Activated B cell treated with CpG ODN at 0.5 μM for 24 hours (primary cell): ENCODE measurements around the gene MMP14. TPM values are rescaled to one million over a fixed set of nuclear protein-coding genes. Genes with fewer than 3 reads are reported as not detected.

Source experiments
- ATAC-seq: fragments of 200-7000 bp; cut with Tn5 transposase; one replicate; pipeline ENCODE4 v1.10.0; 2021; ENCODE audit warnings: low read depth, mild to moderate bottlenecking, moderate library complexity
- CTCF ChIA-PET: fragments of 350-600 bp; sonication (Branson Sonifier 250); formaldehyde crosslinking; loops from one replicate; lab custom pipeline; 2021; ENCODE audit warnings: antibody characterized with exemption; lab: Charles Lee
- POLR2A ChIA-PET: fragments of 350-600 bp; sonication (Branson Sonifier 250); formaldehyde crosslinking; loops from one replicate; lab custom pipeline; 2021; ENCODE audit warnings: antibody characterized with exemption; lab: Charles Lee
- DNase-seq: peaks from one replicate; pipeline ENCODE4 v3.0.0; 2022
- H3K27ac Mint-ChIP-seq: one replicate; pipeline ENCODE4 v1.8.0; 2020; ENCODE audit warnings: mixed read lengths
- H3K27me3 Mint-ChIP-seq: one replicate; pipeline ENCODE4 v1.8.0; 2021; ENCODE audit warnings: mixed read lengths
- H3K36me3 Mint-ChIP-seq: one replicate; pipeline ENCODE4 v1.8.0; 2021; ENCODE audit warnings: low read depth, mixed read lengths
- H3K4me1 Mint-ChIP-seq: one replicate; pipeline ENCODE4 v1.8.0; 2021; ENCODE audit warnings: mixed read lengths
- H3K4me3 Mint-ChIP-seq: one replicate; pipeline ENCODE4 v1.8.0; 2020; ENCODE audit warnings: mild to moderate bottlenecking, mixed read lengths
- H3K9me3 Mint-ChIP-seq: one replicate; pipeline ENCODE4 v1.8.0; 2020; ENCODE audit warnings: mixed read lengths
- intact Hi-C: fragments of 100-400 bp; cut with micrococcal nuclease; formaldehyde crosslinking; loops from one replicate; pipeline ENCODE4 v1.15.1; 2024
- total RNA-seq: library from RNA; stranded (reverse); gene quantifications from 2 replicates; pipeline ENCODE4 v1.2.3, GENCODE V29; 2022
- TF ChIP-seq, protein P1 (sequence below): fragments of 200-600 bp; IDR thresholded peaks from one replicate; pipeline ENCODE4 v1.8.0; 2022; ENCODE audit warnings: antibody characterized with exemption, mild to moderate bottlenecking

The MMP14 gene
- total RNA-seq, 1 donor from 2014 or later = 4.1 TPM

DNA sequence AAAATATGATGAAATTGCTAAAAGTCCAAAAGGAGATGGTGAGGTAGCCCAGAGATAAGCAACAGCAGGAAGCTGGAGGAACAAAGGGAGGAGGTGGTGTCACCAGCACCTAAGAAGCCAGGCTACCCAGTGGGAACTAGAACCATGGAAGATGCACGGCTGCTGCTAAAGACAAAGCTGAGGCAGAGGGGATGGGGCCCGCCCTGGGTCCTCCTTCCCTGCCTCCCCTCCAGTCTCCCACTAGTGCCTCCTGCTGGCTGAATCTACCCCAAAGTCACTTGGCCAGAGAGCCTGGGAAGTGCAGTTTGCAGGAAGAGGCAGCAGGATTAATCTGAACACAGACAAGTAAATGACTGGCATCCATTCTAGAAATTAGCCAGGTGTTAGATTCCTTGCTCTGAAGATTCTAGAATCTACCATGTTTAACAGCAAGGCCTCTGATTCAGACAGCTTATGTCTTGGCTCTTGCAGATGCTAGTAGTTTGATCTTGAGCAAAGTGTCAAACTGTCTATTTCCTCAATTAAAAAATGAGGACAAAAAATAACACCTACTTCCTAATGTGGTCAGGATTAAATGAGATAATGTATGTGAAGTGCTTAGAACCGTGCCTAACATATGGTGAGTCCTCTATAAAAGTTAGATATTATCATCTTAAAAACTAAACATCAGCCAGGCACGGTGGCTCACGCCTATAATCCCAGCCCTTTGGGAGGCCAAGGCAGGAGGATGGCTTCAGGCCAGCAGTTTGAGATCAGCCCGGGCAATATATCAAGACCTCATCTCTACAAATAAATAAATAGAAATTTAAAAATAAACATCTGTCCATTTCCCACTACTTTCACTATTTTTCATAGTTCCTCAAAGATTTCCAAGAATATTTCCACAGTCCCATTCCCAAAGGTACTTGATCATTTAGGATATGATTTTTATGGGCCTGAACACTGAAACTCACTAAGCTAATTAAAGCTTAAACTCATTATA is 29.3 kb downstream of the MMP14 start:
- no peak for DNase-seq
- H3K27ac Mint-ChIP-seq = no peak overlapping the region

DNA sequence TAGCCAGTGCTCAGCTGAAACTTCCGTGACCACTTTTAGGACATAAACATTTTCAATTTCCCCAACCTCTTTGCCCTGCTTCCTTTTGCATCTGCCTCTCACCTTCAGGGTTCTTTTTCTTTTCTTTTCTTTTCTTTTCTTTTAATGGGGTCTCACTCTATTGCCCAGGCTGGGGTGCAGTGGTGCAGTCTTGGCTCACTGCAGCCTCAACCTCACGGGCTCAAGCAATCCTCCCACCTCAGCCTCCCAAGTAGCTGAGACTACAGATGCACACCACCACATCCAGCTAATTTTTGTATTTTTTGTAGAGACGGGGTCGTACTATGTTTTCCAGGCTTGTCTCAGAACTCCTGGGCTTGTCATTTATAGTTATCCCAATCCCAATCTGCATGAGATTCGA is 30.5 kb downstream of the MMP14 start:
- ChIA-PET CTCF (interaction anchor here (0.7 kb wide), 1 partner anchor 160 kb away, joined by 3 read pairs; no protein-coding TSS in a partner anchor), POLR2A (no interaction called here)
- peaks cover 2% of the 10 kb centered on the region for H3K36me3 Mint-ChIP-seq
- H3K27me3 Mint-ChIP-seq = no peaks in the 10 kb centered on the region
- H3K9me3 Mint-ChIP-seq = no peaks in the 10 kb centered on the region
- peaks cover 17% of the 10 kb centered on the region for H3K4me1 Mint-ChIP-seq
- ATAC-seq = no peak
- H3K4me3 Mint-ChIP-seq = no peak overlapping the region
- TF ChIP-seq, protein P1, sequence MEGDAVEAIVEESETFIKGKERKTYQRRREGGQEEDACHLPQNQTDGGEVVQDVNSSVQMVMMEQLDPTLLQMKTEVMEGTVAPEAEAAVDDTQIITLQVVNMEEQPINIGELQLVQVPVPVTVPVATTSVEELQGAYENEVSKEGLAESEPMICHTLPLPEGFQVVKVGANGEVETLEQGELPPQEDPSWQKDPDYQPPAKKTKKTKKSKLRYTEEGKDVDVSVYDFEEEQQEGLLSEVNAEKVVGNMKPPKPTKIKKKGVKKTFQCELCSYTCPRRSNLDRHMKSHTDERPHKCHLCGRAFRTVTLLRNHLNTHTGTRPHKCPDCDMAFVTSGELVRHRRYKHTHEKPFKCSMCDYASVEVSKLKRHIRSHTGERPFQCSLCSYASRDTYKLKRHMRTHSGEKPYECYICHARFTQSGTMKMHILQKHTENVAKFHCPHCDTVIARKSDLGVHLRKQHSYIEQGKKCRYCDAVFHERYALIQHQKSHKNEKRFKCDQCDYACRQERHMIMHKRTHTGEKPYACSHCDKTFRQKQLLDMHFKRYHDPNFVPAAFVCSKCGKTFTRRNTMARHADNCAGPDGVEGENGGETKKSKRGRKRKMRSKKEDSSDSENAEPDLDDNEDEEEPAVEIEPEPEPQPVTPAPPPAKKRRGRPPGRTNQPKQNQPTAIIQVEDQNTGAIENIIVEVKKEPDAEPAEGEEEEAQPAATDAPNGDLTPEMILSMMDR = no peak
- H3K27ac Mint-ChIP-seq = no peak overlapping the region
- intact Hi-C loops = no loop called here
- DNase-seq = no peak

More for the DNA sequence above, 29.3 kb downstream of the MMP14 start:
- TF ChIP-seq, protein P1 = no peak
- Mint-ChIP-seq H3K4me1 (peaks cover 11% of the 10 kb centered on the region), H3K27me3 (no peaks in the 10 kb centered on the region), H3K4me3 (no peak overlapping the region), H3K9me3 (no peaks in the 10 kb centered on the region), H3K36me3 (no peaks in the 10 kb centered on the region)
- intact Hi-C loops = no loop called here
- ATAC-seq = no peak
- ChIA-PET CTCF (interaction anchor here (1.1 to 1.4 kb wide), 2 partner anchors 11 to 295 kb away, joined by 3 to 5 read pairs; no protein-coding TSS in a partner anchor), POLR2A (interaction anchor here (0.6 kb wide), 1 partner anchor 37 kb away, joined by 3 read pairs; no protein-coding TSS in a partner anchor)

DNA sequence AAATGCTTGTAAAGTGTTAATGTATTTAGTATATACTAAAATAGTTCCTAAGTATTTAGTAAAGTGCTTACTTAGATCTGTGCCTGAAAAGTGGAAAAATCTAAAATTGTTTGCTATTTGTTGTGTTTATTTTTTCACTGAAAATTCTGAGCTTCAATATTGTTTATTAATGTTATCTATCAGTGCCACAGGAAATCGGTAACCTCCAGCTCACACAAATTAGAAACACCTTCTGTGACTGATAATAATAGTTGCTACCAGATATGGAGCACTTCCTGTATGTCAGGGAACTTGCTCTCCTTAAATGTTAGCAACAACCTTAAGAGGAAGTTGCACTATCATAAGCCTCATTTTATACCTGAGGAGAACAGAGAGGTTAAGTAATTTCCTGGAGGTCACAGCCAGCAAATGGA is 34.4 kb downstream of the MMP14 start:
- Mint-ChIP-seq H3K4me3 (peak overlapping the region; percentile 86), H3K27me3 (no peaks in the 10 kb centered on the region), H3K36me3 (peaks cover 31% of the 10 kb centered on the region), H3K4me1 (peaks cover 33% of the 10 kb centered on the region), H3K27ac (peak overlapping the region; percentile 92), H3K9me3 (no peaks in the 10 kb centered on the region)
- TF ChIP-seq, protein P1 = no peak
- ChIA-PET POLR2A (interaction anchor here (0.6 to 4.7 kb wide), 29 partner anchors 9 to 492 kb away, joined by 3 to 140 read pairs (median 6); partner anchors contain the start of genes DAD1, HAUS4, MRPL52 and OXA1L), CTCF (interaction anchor here (1.4 to 5.1 kb wide), 7 partner anchors 14 to 301 kb away, joined by 4 to 103 read pairs (median 15); partner anchors contain the start of genes AJUBA and REM2)
- intact Hi-C loops = loop anchor here (1.0 to 5.0 kb wide), 7 partner anchors 18 to 301 kb away; partner anchors contain the start of genes CDH24, DAD1, MRPL52 and PRMT5
- peak; percentile 42 for ATAC-seq
- no peak for DNase-seq

DNA sequence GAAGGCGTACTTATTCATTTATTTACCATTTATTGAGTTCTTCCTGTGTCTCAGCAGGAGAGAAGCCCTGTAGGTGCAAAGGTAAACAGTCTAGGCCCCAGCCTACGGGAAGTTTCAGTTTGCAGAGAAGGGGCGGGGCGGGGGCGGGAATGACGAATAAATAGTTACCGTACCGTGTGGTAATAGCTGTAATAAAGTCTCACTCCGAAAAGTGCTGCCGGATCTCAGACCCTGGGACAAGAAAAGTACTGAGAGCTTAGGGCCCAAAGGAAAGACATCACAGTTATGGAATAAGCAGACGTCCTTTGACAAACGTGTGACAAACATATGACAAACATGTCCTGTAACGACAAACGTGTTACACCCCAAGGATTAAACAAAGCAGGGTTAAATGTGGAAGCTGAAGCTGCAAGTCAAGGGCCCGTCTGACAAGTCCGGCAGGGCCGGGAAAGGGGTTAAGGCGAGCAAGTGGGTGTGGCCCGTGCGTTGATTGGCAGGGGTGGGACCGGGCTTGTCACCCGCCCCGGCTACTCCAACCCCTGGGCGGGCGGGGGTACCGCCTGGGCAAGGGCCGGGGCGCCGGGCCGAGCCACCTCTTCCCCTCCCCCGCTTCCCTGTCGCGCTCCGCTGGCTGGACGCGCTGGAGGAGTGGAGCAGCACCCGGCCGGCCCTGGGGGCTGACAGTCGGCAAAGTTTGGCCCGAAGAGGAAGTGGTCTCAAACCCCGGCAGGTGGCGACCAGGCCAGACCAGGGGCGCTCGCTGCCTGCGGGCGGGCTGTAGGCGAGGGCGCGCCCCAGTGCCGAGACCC is 35.0 kb downstream of the MMP14 start, which contains the start of gene LRP10:
Gene LRP10 (plus strand): TSS at position 517 of the 809 bp plus-strand sequence. CDS start 564 bp downstream, outside the sequence.
- intact Hi-C loops = loop anchor here (1.0 to 5.0 kb wide), 11 partner anchors 16 to 301 kb away; partner anchors contain the start of genes CDH24, DAD1, HAUS4 and MRPL52
- Mint-ChIP-seq H3K27me3 (no peaks in the 10 kb centered on the region), H3K27ac (peak within 1 kb of the TSS; percentile 92), H3K4me1 (peaks cover 33% of the 10 kb centered on the region), H3K36me3 (peaks cover 37% of the 10 kb centered on the region), H3K9me3 (no peaks in the 10 kb centered on the region), H3K4me3 (peak within 1 kb of the TSS; percentile 89)
- TF ChIP-seq, protein P1 = no peak
- ATAC-seq (peak; percentile 85), DNase-seq (peak; percentile 81)
- ChIA-PET POLR2A (interaction anchor here (0.5 to 4.7 kb wide), 33 partner anchors 9 to 493 kb away, joined by 3 to 140 read pairs (median 5); partner anchors contain the start of genes ACIN1, C14orf119, DAD1 and HAUS4), CTCF (interaction anchor here (0.9 to 5.1 kb wide), 13 partner anchors 9 to 304 kb away, joined by 3 to 103 read pairs (median 5); partner anchors contain the start of genes AJUBA and REM2)
